Sigmoid colon (tissue), 7 donors: ENCODE results near the gene SLC4A3. TPM values are rescaled to one million over a fixed set of nuclear protein-coding genes. Genes with fewer than 3 reads are reported as not detected.

Experiments used
- DNase-seq: peaks from one replicate; pipeline ENCODE4 v3.0.0-alpha.2; 2019
- H3K27ac ChIP-seq, 4 donors: fragments of 200-600 bp; sonication (generic); one replicate each; pipeline ENCODE4 v1.5.1; 2016 to 2019; ENCODE audit warnings: mild to moderate bottlenecking in 1 of 4
- H3K27me3 ChIP-seq, 3 donors: fragments of 200-600 bp; sonication (generic); one replicate each; pipeline ENCODE4 v1.5.1; 2019; ENCODE audit warnings: mild to moderate bottlenecking in 1 of 3
- H3K36me3 ChIP-seq, 4 donors: fragments of 200-600 bp; sonication (generic); one replicate each; pipeline ENCODE4 v1.5.1; 2016 to 2019
- H3K4me1 ChIP-seq, 4 donors: fragments of 200-600 bp; sonication (generic); one replicate each; pipeline ENCODE4 v1.5.1; 2017 to 2019
- H3K4me3 ChIP-seq, 4 donors: fragments of 200-600 bp; sonication (generic); one replicate each; pipeline ENCODE4 v1.5.1; 2017 to 2019; ENCODE audit warnings: mild to moderate bottlenecking in 2 of 4, moderate library complexity in 1 of 4
- H3K9me3 ChIP-seq, 4 donors: fragments of 200-600 bp in 3 of 4; sonication (generic) in 3 of 4; one replicate each; pipeline versions ENCODE4 v1.5.1 to v1.6.1; 2013 to 2019
- CTCF ChIP-seq, 4 experiments: fragments of 450-650 bp in 3 of 4; fragments of 200-600 bp in 1 of 4; IDR thresholded peaks; one replicate each; pipeline ENCODE4 v1.5.1; 2016 to 2019; ENCODE audit warnings: antibody characterized with exemption in 4 of 4, mild to moderate bottlenecking in 3 of 4, moderate library complexity in 2 of 4
- EP300 ChIP-seq, 4 donors: sonication (generic); formaldehyde crosslinking; IDR thresholded peaks; one replicate each; pipeline ENCODE4 v1.6.1; 2017; ENCODE audit warnings: antibody characterized with exemption in 4 of 4
- POLR2A ChIP-seq, 2 donors: fragments of 450-650 bp; IDR thresholded peaks; one replicate each; pipeline ENCODE4 v1.6.1; 2016; ENCODE audit warnings: antibody characterized with exemption in 2 of 2, mild to moderate bottlenecking in 2 of 2, moderate library complexity in 2 of 2
- POLR2AphosphoS5 ChIP-seq, 4 donors: sonication (generic); formaldehyde crosslinking; IDR thresholded peaks; one replicate each; pipeline ENCODE4 v1.6.1; 2017; ENCODE audit warnings: antibody characterized with exemption in 4 of 4
- WGBS, 2 donors: extraction: QIAGEN DNeasy Blood & Tissue Kit; methylation state at CpG; one replicate each; pipeline ENCODE4 v1.1.7; 2013; 5-methylcytosine and 5-hydroxymethylcytosine counted together
- intact Hi-C: fragments of 100-400 bp; cut with DNase I; formaldehyde crosslinking; loops from one replicate; pipeline ENCODE4 v1.15.1; 2023
- polyA plus RNA-seq, 3 donors: library from polyadenylated mRNA; stranded (reverse); fragments of 200-250 nt; gene quantifications; one replicate each; pipeline ENCODE4 v1.2.3, GENCODE V29; 2013
- total RNA-seq, 4 donors: library from RNA; depleted of rRNA; stranded (reverse); fragments of >200 nt; gene quantifications; one replicate each; pipeline ENCODE4 v1.1.0, GENCODE V29; 2016
- donor health status: healthy with polysubstance abuse.
- donor health status: Bipolar disorder and iron deficiency.
- donor health status: healthy.

SLC4A3 gene
- total and polyA plus RNA-seq, 7 donors = under 0.01 to 5.0 (median 1.0) TPM

GRCh38 chr2:219641390-219642068 lies 14.1 kb downstream of the SLC4A3 start:
- TF ChIP-seq POLR2AphosphoS5 (IDR thresholded peaks at IDR 0.05) (no peak), POLR2A (IDR thresholded peaks at IDR 0.05) (no peak), CTCF (IDR thresholded peaks at IDR 0.05) (no peak), EP300 (IDR thresholded peaks at IDR 0.05) (no peak)
- Histone ChIP-seq H3K27ac (peak overlapping the region in 1 of 4 donors; percentile 30), H3K4me3 (no peak overlapping the region), H3K36me3 (no peaks in the 10 kb centered on the region), H3K9me3 (no peaks in the 10 kb centered on the region), H3K27me3 (no peaks in the 10 kb centered on the region), H3K4me1 (peaks cover 0 to 25% (median 17%) of the 10 kb centered on the region in 4 donors)
- intact Hi-C loops = loop anchor here (1.0 to 2.0 kb wide), 3 partner anchors 44 to 101 kb away; partner anchors contain the start of genes OBSL1 and STK11IP
- peak; percentile 47 for DNase-seq
- WGBS, 2 donors = 73 to 83% methylated on average over 7 of the region's 7 CpGs

DNA sequence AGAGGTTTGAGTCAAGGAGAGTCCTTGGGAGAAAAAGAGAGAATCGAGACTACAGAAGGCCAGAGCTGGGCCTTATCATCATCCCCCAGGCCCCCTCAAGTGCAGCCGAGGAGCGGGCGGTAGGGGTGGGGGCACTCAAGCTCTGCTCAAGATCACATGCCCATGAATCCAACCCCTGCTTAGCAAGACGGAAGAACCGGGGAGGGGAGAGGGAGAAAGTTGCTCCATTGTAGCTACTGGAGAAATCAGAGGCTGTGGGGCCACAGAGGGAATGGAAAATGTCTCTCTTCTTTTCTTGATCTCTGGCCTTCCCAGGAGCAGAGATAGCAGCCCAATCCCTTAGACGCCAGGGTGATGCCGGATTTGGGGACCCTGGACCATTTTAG lies 14.6 kb downstream of the SLC4A3 start:
- Histone ChIP-seq H3K4me1 (peaks cover 0 to 25% (median 17%) of the 10 kb centered on the region in 4 donors), H3K27me3 (no peaks in the 10 kb centered on the region), H3K4me3 (no peak overlapping the region), H3K27ac (peak overlapping the region in 1 of 4 donors; percentile 30), H3K9me3 (no peaks in the 10 kb centered on the region), H3K36me3 (no peaks in the 10 kb centered on the region)
- intact Hi-C loops = loop anchor here (1.0 to 2.0 kb wide), 3 partner anchors 45 to 101 kb away; partner anchors contain the start of genes OBSL1 and STK11IP
- TF ChIP-seq POLR2AphosphoS5 (IDR thresholded peaks at IDR 0.05) (no peak), POLR2A (IDR thresholded peaks at IDR 0.05) (no peak), EP300 (IDR thresholded peaks at IDR 0.05) (no peak), CTCF (IDR thresholded peaks at IDR 0.05) (no peak)
- 69 to 71% methylated on average over 8 of the region's 8 CpGs for WGBS, 2 donors
- peak; percentile 59 for DNase-seq

GRCh38 chr2:219642465-219643083 lies 15.1 kb downstream of the SLC4A3 start:
- 6 to 12% methylated on average over 24 of the region's 24 CpGs for WGBS, 2 donors
- DNase-seq = peak; percentile 99
- Histone ChIP-seq H3K27me3 (no peaks in the 10 kb centered on the region), H3K27ac (peak overlapping the region in 1 of 4 donors; percentile 30), H3K4me1 (peaks cover 0 to 25% (median 17%) of the 10 kb centered on the region in 4 donors), H3K9me3 (no peaks in the 10 kb centered on the region), H3K36me3 (no peaks in the 10 kb centered on the region), H3K4me3 (no peak overlapping the region)
- TF ChIP-seq POLR2AphosphoS5 (IDR thresholded peaks at IDR 0.05) (peak in 2 of 4 donors; percentile 36 to 55), POLR2A (IDR thresholded peaks at IDR 0.05) (no peak), CTCF (IDR thresholded peaks at IDR 0.05) (peak; percentile 99 to 100 (median 100)), EP300 (IDR thresholded peaks at IDR 0.05) (no peak)
- intact Hi-C loops = loop anchor here (1.0 to 2.0 kb wide), 3 partner anchors 45 to 102 kb away; partner anchors contain the start of genes OBSL1 and STK11IP

- intact Hi-C loops = loop anchor here (2.0 kb wide), 2 partner anchors 72 to 102 kb away; partner anchors contain the start of gene OBSL1
- H3K4me1 ChIP-seq = peaks cover 0 to 25% (median 17%) of the 10 kb centered on the region in 4 donors
- H3K4me3 ChIP-seq = no peak overlapping the region
- H3K36me3 ChIP-seq = no peaks in the 10 kb centered on the region
- DNase-seq = peak; percentile 61
- no peaks in the 10 kb centered on the region for H3K27me3 ChIP-seq
- TF ChIP-seq POLR2AphosphoS5 (IDR thresholded peaks at IDR 0.05) (no peak), CTCF (IDR thresholded peaks at IDR 0.05) (no peak), EP300 (IDR thresholded peaks at IDR 0.05) (no peak), POLR2A (IDR thresholded peaks at IDR 0.05) (no peak)
- no peaks in the 10 kb centered on the region for H3K9me3 ChIP-seq
- WGBS, 2 donors = 86 to 90% methylated on average over 7 of the region's 7 CpGs
- peak overlapping the region in 1 of 4 donors; percentile 4 for H3K27ac ChIP-seq
Measured at GRCh38 chr2:219643084-219643473, 15.6 kb downstream of the SLC4A3 start.
